Epithelial cell of esophagus (primary cell): Measurements from ENCODE around the gene ZDHHC1.

Source experiments
- DNase-seq: peaks from one replicate; pipeline ENCODE4 v3.0.0; 2010; ENCODE audit warnings: low read depth
- H3K4me3 ChIP-seq: 2 replicates; pipeline ENCODE4 v1.5.1; 2011; ENCODE audit warnings: mild to moderate bottlenecking, low read length, control low read depth
- CTCF ChIP-seq: IDR thresholded peaks from 2 replicates; pipeline ENCODE4 v1.5.1; 2011; ENCODE audit warnings: low read depth, mild to moderate bottlenecking, low read length, control low read depth, inconsistent platforms; ENCODE audit not compliant: insufficient read depth; ENCODE audit errors: missing control alignments

The ZDHHC1 gene

GRCh38 chr16:67411339-67411738 lies 4.9 kb downstream of the ZDHHC1 start:
- no peak for TF ChIP-seq CTCF
- no peak overlapping the region for H3K4me3 ChIP-seq
- DNase-seq, result no peak

GRCh38 chr16:67409631-67410030 lies 6.6 kb downstream of the ZDHHC1 start:
- DNase-seq, result no peak
- no peak overlapping the region for H3K4me3 ChIP-seq
- TF ChIP-seq CTCF, result no peak

DNA sequence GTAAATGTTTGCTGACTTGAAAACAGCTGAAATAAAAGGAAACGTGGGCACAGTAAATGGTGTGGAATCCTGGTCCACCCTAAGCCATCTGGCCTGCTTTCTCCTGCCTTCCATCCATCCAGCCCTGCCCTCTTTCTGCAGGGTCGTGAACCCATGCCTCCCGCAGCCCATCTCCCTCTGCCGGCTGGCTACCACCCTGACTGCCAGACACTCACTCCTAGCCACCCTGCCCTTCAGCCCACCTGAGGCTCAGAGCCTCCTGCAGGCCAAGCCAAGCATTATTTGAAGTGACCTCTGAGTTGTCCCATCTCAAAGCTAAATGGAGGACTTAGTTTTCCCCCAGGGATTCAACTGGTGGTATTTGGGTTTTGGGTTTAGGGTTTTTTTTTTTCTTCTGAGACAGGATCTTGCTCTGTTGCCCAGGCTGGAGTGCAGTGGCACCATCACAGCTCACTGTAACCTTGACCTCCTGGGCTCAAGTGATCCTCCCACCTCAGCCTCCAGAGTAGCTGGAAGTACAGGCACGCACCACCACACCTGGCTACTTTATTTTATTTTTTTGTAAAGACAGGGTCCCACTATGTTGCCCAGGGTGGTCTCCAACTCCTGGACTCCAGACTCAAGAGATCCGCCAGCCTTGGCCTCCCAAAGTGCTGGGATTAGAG lies 8.4 kb downstream of the ZDHHC1 start:
- TF ChIP-seq CTCF, result no peak
- no peak overlapping the region for H3K4me3 ChIP-seq
- DNase-seq, result no peak

- DNase-seq, result peak; percentile 60
- no peak for TF ChIP-seq CTCF
- no peak overlapping the region for H3K4me3 ChIP-seq
Measured at GRCh38 chr16:67407176-67407787, 9.0 kb downstream of the ZDHHC1 start.

GRCh38 chr16:67406111-67406971 lies 9.9 kb downstream of the ZDHHC1 start:
- H3K4me3 ChIP-seq, result no peak overlapping the region
- peak; percentile 83 for DNase-seq
- TF ChIP-seq CTCF, result no peak

DNA sequence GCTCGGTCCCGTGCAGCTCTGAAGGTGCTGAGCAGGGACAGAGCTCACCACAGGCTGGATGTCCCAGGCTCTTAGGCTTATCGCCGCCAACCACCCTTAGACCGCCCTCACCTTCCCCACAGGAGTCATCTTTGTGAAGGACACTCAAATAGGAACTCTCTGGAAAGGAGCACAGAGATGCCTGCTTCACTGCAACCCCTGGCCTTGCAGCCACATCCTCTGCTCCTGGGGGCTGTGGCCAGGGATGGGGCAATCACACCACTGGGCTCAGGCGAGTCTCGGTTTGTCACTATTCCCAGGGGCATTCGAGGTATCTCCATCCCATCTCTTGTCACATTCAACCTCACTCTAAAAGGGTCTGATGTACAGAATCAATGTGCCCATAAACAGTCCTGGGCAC lies 10.9 kb downstream of the ZDHHC1 start:
- TF ChIP-seq CTCF, result no peak
- H3K4me3 ChIP-seq, result no peak overlapping the region
- DNase-seq, result no peak
